Neural cell (in vitro differentiated cells): ENCODE data around the gene UMAD1. TPM values are rescaled to one million over a fixed set of nuclear protein-coding genes. Genes with fewer than 3 reads are reported as not detected.

ENCODE experiments used
- H2AFZ ChIP-seq: fragments of 200-600, 300-800 bp; sonication (generic), shearing (Covaris generic); 2 replicates; pipeline ENCODE4 v1.6.0; 2014; ENCODE audit warnings: low read depth, mild to moderate bottlenecking, antibody characterized with exemption, low read length, moderate library complexity
- H3F3A ChIP-seq: fragments of 200-600 bp; shearing (Covaris generic); 2 replicates; pipeline ENCODE4 v1.6.1; 2016; ENCODE audit warnings: mild to moderate bottlenecking, moderate library complexity, mixed read lengths, antibody characterized with exemption, low read length; ENCODE audit not compliant: insufficient read depth, poor library complexity, severe bottlenecking
- H3K27ac ChIP-seq: fragments of 200-600, 300-800 bp; sonication (generic), shearing (Covaris generic); 2 replicates; pipeline ENCODE4 v1.5.1; 2014; ENCODE audit warnings: mild to moderate bottlenecking, low read length, moderate library complexity
- H3K27me3 ChIP-seq: fragments of 300-800, 200-600 bp; sonication (generic), shearing (Covaris generic); 2 replicates; pipeline ENCODE4 v1.6.0; 2014; ENCODE audit warnings: mild to moderate bottlenecking, low read depth, low read length, moderate library complexity; ENCODE audit not compliant: insufficient read depth
- H3K36me3 ChIP-seq: fragments of 300-800, 200-600 bp; sonication (generic), shearing (Covaris generic); 2 replicates; pipeline ENCODE4 v1.5.1; 2014; ENCODE audit warnings: mild to moderate bottlenecking, antibody characterized with exemption, low read length, moderate library complexity; ENCODE audit not compliant: insufficient read depth
- H3K4me2 ChIP-seq: fragments of 300-800, 200-600 bp; sonication (generic), shearing (Covaris generic); 2 replicates; pipeline ENCODE4 v1.6.0; 2014; ENCODE audit warnings: mild to moderate bottlenecking, low read length
- H3K4me3 ChIP-seq: fragments of 300-800, 200-600 bp; sonication (generic), shearing (Covaris generic); 2 replicates; pipeline ENCODE4 v1.5.1; 2014; ENCODE audit warnings: mild to moderate bottlenecking, low read length, moderate library complexity
- H3K79me2 ChIP-seq: fragments of 200-600 bp; shearing (Covaris generic); replicated peaks from 2 replicates; pipeline ENCODE4 v1.6.0; 2014; ENCODE audit warnings: mild to moderate bottlenecking, low read length, moderate library complexity; ENCODE audit not compliant: insufficient read depth
- H3K9ac ChIP-seq: fragments of 300-800, 200-600 bp; sonication (generic), shearing (Covaris generic); 2 replicates; pipeline ENCODE4 v1.6.1; 2016; ENCODE audit warnings: mild to moderate bottlenecking, low read length, mixed read lengths
- H3K9me2 ChIP-seq: fragments of 200-600 bp; shearing (Covaris generic); 2 replicates; pipeline ENCODE4 v1.6.1; 2016; ENCODE audit warnings: mild to moderate bottlenecking, low read length, mixed read lengths; ENCODE audit not compliant: insufficient read depth
- H3K9me3 ChIP-seq: fragments of 200-600, 300-800 bp; sonication (generic), shearing (Covaris generic); 2 replicates; pipeline ENCODE4 v1.6.1; 2016; ENCODE audit warnings: mild to moderate bottlenecking, mixed run types, low read length, moderate library complexity, mixed read lengths
- H4K20me1 ChIP-seq: fragments of 200-600 bp; shearing (Covaris generic); 2 replicates; pipeline ENCODE4 v1.6.1; 2016; ENCODE audit warnings: mild to moderate bottlenecking, mixed run types; ENCODE audit not compliant: insufficient read depth
- CTCF ChIP-seq: fragments of 450-650 bp; IDR thresholded peaks from 2 replicates; pipeline ENCODE4 v1.5.1; 2014; ENCODE audit warnings: antibody characterized with exemption, mild to moderate bottlenecking, moderate library complexity; ENCODE audit not compliant: poor library complexity, severe bottlenecking
- EP300 ChIP-seq: fragments of 450-650 bp; conservative IDR thresholded peaks from 2 replicates; pipeline ENCODE4 v1.6.1; 2014; ENCODE audit warnings: antibody characterized with exemption, mild to moderate bottlenecking, moderate library complexity; ENCODE audit not compliant: poor library complexity, severe bottlenecking
- EZH2 ChIP-seq: fragments of 200-600, 300-800 bp; shearing (Covaris generic), sonication (generic); IDR thresholded peaks from 2 replicates; pipeline ENCODE4 v1.6.1; 2014; ENCODE audit warnings: antibody characterized with exemption, low read length, borderline replicate concordance, mild to moderate bottlenecking; ENCODE audit not compliant: insufficient read depth, poor library complexity, severe bottlenecking
- MXI1 ChIP-seq: fragments of 450-650 bp; conservative IDR thresholded peaks from 2 replicates; pipeline ENCODE4 v1.6.1; 2014; ENCODE audit warnings: antibody characterized with exemption, mild to moderate bottlenecking; ENCODE audit not compliant: poor library complexity, severe bottlenecking
- POLR2AphosphoS5 ChIP-seq: IDR thresholded peaks from 2 replicates; pipeline ENCODE4 v1.6.1; 2012
- RAD21 ChIP-seq: fragments of 450-650 bp; conservative IDR thresholded peaks from 2 replicates; pipeline ENCODE4 v1.6.1; 2014; ENCODE audit warnings: antibody characterized with exemption, mild to moderate bottlenecking, moderate library complexity
- REST ChIP-seq: IDR thresholded peaks from 2 replicates; pipeline ENCODE4 v1.6.1; 2012; ENCODE audit warnings: borderline replicate concordance
- SMC3 ChIP-seq: fragments of 450-650 bp; conservative IDR thresholded peaks from 2 replicates; pipeline ENCODE4 v1.6.1; 2014; ENCODE audit warnings: antibody characterized with exemption, mild to moderate bottlenecking, moderate library complexity; ENCODE audit not compliant: poor library complexity
- TAF1 ChIP-seq: IDR thresholded peaks from 2 replicates; pipeline ENCODE4 v1.6.1; 2012; ENCODE audit warnings: low read depth
- polyA plus RNA-seq: library from polyadenylated mRNA; depleted of rRNA; stranded (reverse); fragments of >200 nt; gene quantifications from 2 replicates; pipeline ENCODE4 v1.2.3, GENCODE V29; 2014

UMAD1 gene
- polyA plus RNA-seq, 1 donor from 2014 or later: 14.7 TPM

- no peaks in the 10 kb centered on the region for H3F3A ChIP-seq
- no peak overlapping the region for H3K27ac ChIP-seq
- H3K9ac ChIP-seq: no peak overlapping the region
- H3K9me3 ChIP-seq: no peaks in the 10 kb centered on the region
- no peak overlapping the region for H3K4me2 ChIP-seq
- no peak overlapping the region for H3K4me3 ChIP-seq
- H3K9me2 ChIP-seq: no peaks in the 10 kb centered on the region
- no peaks in the 10 kb centered on the region for H3K27me3 ChIP-seq
- H4K20me1 ChIP-seq: no peaks in the 10 kb centered on the region
- H3K79me2 ChIP-seq: no peaks in the 10 kb centered on the region
- H3K36me3 ChIP-seq: no peaks in the 10 kb centered on the region
- no peak overlapping the region for H2AFZ ChIP-seq
- TF ChIP-seq RAD21 (no peak), POLR2AphosphoS5 (no peak), TAF1 (no peak), EP300 (no peak), MXI1 (no peak)
These were observed 281.3 kb downstream of the UMAD1 start for GRCh38 chr7:7921830-7922229.

GRCh38 chr7:7922684-7923385 is 282.3 kb downstream of the UMAD1 start:
- H3K27ac ChIP-seq: no peak overlapping the region
- no peak overlapping the region for H3K9ac ChIP-seq
- H3K9me2 ChIP-seq: no peaks in the 10 kb centered on the region
- no peaks in the 10 kb centered on the region for H3K9me3 ChIP-seq
- H3F3A ChIP-seq: no peaks in the 10 kb centered on the region
- H3K4me3 ChIP-seq: no peak overlapping the region
- H3K27me3 ChIP-seq: no peaks in the 10 kb centered on the region
- no peak overlapping the region for H2AFZ ChIP-seq
- no peaks in the 10 kb centered on the region for H3K36me3 ChIP-seq
- no peaks in the 10 kb centered on the region for H3K79me2 ChIP-seq
- TF ChIP-seq SMC3 (no peak), MXI1 (no peak), REST (no peak), EP300 (no peak), TAF1 (no peak), POLR2AphosphoS5 (no peak), CTCF (no peak), RAD21 (no peak), EZH2 (no peak)
- H4K20me1 ChIP-seq: no peaks in the 10 kb centered on the region
- H3K4me2 ChIP-seq: no peak overlapping the region
